IMR-90 (cell line): ENCODE measurements around the gene PYGB.

Experiments used
- BHLHE40 ChIP-seq: fragments of 150-350 bp; IDR thresholded peaks from 2 replicates; pipeline ENCODE4 v1.6.1; 2016; ENCODE audit warnings: mild to moderate bottlenecking, low read depth, low read length
- CTCF ChIP-seq: conservative IDR thresholded peaks from 2 replicates; pipeline ENCODE4 v1.5.1; 2012; ENCODE audit warnings: mild to moderate bottlenecking, low read depth, low read length, improper control_type of control experiment
- RAD21 ChIP-seq: IDR thresholded peaks from 2 replicates; pipeline ENCODE4 v1.6.1; 2012; ENCODE audit warnings: low read length, improper control_type of control experiment
- SMC3 ChIP-seq: fragments of 150-350 bp; IDR thresholded peaks from 2 replicates; pipeline ENCODE4 v1.6.1; 2016; ENCODE audit warnings: low read depth, mild to moderate bottlenecking, antibody characterized with exemption, low read length, moderate library complexity

- TF ChIP-seq CTCF (no peak), SMC3 (no peak), BHLHE40 (no peak), RAD21 (no peak)
These were observed 92.5 kb downstream of the PYGB start for GRCh38 chr20:25340380-25340779.
